H1 (cell line): ENCODE data around the gene MRGPRE. TPM values are rescaled to one million over a fixed set of nuclear protein-coding genes. Genes with fewer than 3 reads are reported as not detected.

Experiments
- HDAC2 ChIP-seq, 2 experiments: fragments of 300-600 bp in 1 of 2; sonication (generic) in 1 of 2; IDR thresholded peaks; 2 replicates each; pipeline ENCODE4 v1.6.1; 2011 to 2012; ENCODE audit warnings: low read depth in 2 of 2, low read length in 2 of 2, mild to moderate bottlenecking in 2 of 2, moderate library complexity in 2 of 2, borderline replicate concordance in 1 of 2, inconsistent platforms in 1 of 2
- NANOG ChIP-seq: IDR thresholded peaks from 2 replicates; pipeline ENCODE4 v1.6.1; 2011; ENCODE audit warnings: low read length, low read depth, mild to moderate bottlenecking, inconsistent platforms; ENCODE audit not compliant: insufficient read depth, poor library complexity, severe bottlenecking
- SAP30 ChIP-seq: fragments of 300-600 bp; sonication (generic); IDR thresholded peaks from 2 replicates; pipeline ENCODE4 v1.7.1; 2012; ENCODE audit warnings: low read length, moderate library complexity, mild to moderate bottlenecking, inconsistent platforms; ENCODE audit not compliant: insufficient read depth, insufficient replicate concordance
- polyA plus RNA-seq, 7 experiments: library from polyadenylated mRNA; depleted of rRNA in 3 of 7; stranded (reverse) in 5 of 7; unstranded in 2 of 7; fragments of >200 nt in 5 of 7; fragments of 200-250 nt in 2 of 7; gene quantifications; 1 replicate in 5 of 7; 2 replicates in 1 of 7; 4 replicates in 1 of 7; pipeline versions ENCODE4 v1.2.1 to v1.2.3, GENCODE V29; 2011 to 2013; ENCODE audit warnings: missing spikeins in 2 of 7, mixed read lengths in 2 of 7
- total RNA-seq: library from RNA; stranded (reverse); fragmentation: NEBNext Ultra II Directional; extraction: Animal tissue kit (Norgen Biotek cat#: 25700); gene quantifications from 2 replicates; pipeline ENCODE4 v1.2.1, GENCODE V29; 2021
- TF ChIP-seq, protein P1 (sequence below), 3 experiments: IDR thresholded peaks; 1 replicate in 2 of 3; 2 replicates in 1 of 3; pipeline versions ENCODE4 v1.5.1 to v1.6.1; 2011; ENCODE audit warnings: low read length in 3 of 3, mild to moderate bottlenecking in 3 of 3, inconsistent platforms in 2 of 3, low read depth in 1 of 3, moderate library complexity in 1 of 3; ENCODE audit not compliant: insufficient read depth in 1 of 3; ENCODE audit errors: control extremely low read depth in 1 of 3

MRGPRE gene
- total and polyA plus RNA-seq, 2 of the 8 experiments (the other 6 are each of a cell fraction or from before 2014, with no cell fraction given): not detected

- TF ChIP-seq HDAC2 (IDR thresholded peaks at IDR 0.05; ENCODE audit: borderline replicate concordance in 1 of 2, low read depth in 2 of 2, low read length in 2 of 2) (no peak), NANOG (no peak), SAP30 (no peak)
- TF ChIP-seq, protein P1, sequence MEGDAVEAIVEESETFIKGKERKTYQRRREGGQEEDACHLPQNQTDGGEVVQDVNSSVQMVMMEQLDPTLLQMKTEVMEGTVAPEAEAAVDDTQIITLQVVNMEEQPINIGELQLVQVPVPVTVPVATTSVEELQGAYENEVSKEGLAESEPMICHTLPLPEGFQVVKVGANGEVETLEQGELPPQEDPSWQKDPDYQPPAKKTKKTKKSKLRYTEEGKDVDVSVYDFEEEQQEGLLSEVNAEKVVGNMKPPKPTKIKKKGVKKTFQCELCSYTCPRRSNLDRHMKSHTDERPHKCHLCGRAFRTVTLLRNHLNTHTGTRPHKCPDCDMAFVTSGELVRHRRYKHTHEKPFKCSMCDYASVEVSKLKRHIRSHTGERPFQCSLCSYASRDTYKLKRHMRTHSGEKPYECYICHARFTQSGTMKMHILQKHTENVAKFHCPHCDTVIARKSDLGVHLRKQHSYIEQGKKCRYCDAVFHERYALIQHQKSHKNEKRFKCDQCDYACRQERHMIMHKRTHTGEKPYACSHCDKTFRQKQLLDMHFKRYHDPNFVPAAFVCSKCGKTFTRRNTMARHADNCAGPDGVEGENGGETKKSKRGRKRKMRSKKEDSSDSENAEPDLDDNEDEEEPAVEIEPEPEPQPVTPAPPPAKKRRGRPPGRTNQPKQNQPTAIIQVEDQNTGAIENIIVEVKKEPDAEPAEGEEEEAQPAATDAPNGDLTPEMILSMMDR (IDR thresholded peaks at IDR 0.05; ENCODE audit: control extremely low read depth in 1 of 3, insufficient read depth in 1 of 3, low read depth in 1 of 3, low read length in 3 of 3): no peak
Observed at GRCh38 chr11:3201677-3202181, 30.5 kb downstream of the MRGPRE start (continued).
